PC-3 (cell line): Measurements from ENCODE around the gene SERPINA6. TPM values are rescaled to one million over a fixed set of nuclear protein-coding genes. Genes with fewer than 3 reads are reported as not detected.

Source experiments
- total RNA-seq: library from RNA; depleted of rRNA; stranded (reverse); fragments of >200 nt; gene quantifications from 2 replicates; pipeline ENCODE4 v1.2.3, GENCODE V29; 2014; rRNA removed

SERPINA6 gene
- total RNA-seq, 1 experiment from 2014 or later: not detected

Other genes with a start within 250 kb of the SERPINA6 start
- gene DDX24, start 242.1 kb downstream of the SERPINA6 start, total RNA-seq: 120 and 126 TPM in 2 replicates
- 7.8 and 16.9 TPM in 2 replicates for gene IFI27L1, start 242.0 kb downstream of the SERPINA6 start, total RNA-seq
- 4.3 TPM in 1 of 2 replicates, not detected in the other for gene IFI27, start 212.6 kb downstream of the SERPINA6 start, total RNA-seq
- 29.3 and 42.7 TPM in 2 replicates for gene IFI27L2, start 193.7 kb downstream of the SERPINA6 start, total RNA-seq
- gene PPP4R4, start 149.0 kb downstream of the SERPINA6 start, total RNA-seq: 0.11 TPM in 1 of 2 replicates, not detected in the other
- not detected in 2 replicates for gene SERPINA10, start 30.1 kb downstream of the SERPINA6 start, total RNA-seq
- gene SERPINA2, start 43.4 kb upstream of the SERPINA6 start, total RNA-seq: not detected in 2 replicates
- gene SERPINA1, start 65.3 kb upstream of the SERPINA6 start, total RNA-seq: 5.4 and 10.5 TPM in 2 replicates
- not detected in 2 replicates for gene SERPINA11, start 129.5 kb upstream of the SERPINA6 start, total RNA-seq
- not detected in 2 replicates for gene SERPINA9, start 152.9 kb upstream of the SERPINA6 start, total RNA-seq
- gene SERPINA12, start 186.1 kb upstream of the SERPINA6 start, total RNA-seq: not detected in 2 replicates
- gene SERPINA4, start 238.1 kb upstream of the SERPINA6 start, total RNA-seq: not detected in 2 replicates